Breast epithelium (tissue), 3 donors: Measurements from ENCODE around the gene CACNA1A.

Source experiments
- POLR2A ChIP-seq: fragments of 450-650 bp; IDR thresholded peaks from one replicate; pipeline ENCODE4 v1.6.1; 2016; ENCODE audit warnings: antibody characterized with exemption, mild to moderate bottlenecking, moderate library complexity
- TF ChIP-seq, protein P1 (sequence below), 3 donors: fragments of 450-650 bp; IDR thresholded peaks; one replicate each; pipeline ENCODE4 v1.5.1; 2016 to 2017; ENCODE audit warnings: antibody characterized with exemption in 3 of 3, mild to moderate bottlenecking in 3 of 3, moderate library complexity in 3 of 3

- TF ChIP-seq, protein P1, sequence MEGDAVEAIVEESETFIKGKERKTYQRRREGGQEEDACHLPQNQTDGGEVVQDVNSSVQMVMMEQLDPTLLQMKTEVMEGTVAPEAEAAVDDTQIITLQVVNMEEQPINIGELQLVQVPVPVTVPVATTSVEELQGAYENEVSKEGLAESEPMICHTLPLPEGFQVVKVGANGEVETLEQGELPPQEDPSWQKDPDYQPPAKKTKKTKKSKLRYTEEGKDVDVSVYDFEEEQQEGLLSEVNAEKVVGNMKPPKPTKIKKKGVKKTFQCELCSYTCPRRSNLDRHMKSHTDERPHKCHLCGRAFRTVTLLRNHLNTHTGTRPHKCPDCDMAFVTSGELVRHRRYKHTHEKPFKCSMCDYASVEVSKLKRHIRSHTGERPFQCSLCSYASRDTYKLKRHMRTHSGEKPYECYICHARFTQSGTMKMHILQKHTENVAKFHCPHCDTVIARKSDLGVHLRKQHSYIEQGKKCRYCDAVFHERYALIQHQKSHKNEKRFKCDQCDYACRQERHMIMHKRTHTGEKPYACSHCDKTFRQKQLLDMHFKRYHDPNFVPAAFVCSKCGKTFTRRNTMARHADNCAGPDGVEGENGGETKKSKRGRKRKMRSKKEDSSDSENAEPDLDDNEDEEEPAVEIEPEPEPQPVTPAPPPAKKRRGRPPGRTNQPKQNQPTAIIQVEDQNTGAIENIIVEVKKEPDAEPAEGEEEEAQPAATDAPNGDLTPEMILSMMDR (IDR thresholded peaks at IDR 0.05): no peak
- no peak for TF ChIP-seq POLR2A
Measured at GRCh38 chr19:13275016-13275722, 231.1 kb downstream of the CACNA1A start.
